ENCODE measurements around the gene PRDM15. TPM values are rescaled to one million over a fixed set of nuclear protein-coding genes. Genes with fewer than 3 reads are reported as not detected.

Gene PRDM15
- total RNA-seq, 1 experiment from 2014 or later: 10.4 TPM

DNA sequence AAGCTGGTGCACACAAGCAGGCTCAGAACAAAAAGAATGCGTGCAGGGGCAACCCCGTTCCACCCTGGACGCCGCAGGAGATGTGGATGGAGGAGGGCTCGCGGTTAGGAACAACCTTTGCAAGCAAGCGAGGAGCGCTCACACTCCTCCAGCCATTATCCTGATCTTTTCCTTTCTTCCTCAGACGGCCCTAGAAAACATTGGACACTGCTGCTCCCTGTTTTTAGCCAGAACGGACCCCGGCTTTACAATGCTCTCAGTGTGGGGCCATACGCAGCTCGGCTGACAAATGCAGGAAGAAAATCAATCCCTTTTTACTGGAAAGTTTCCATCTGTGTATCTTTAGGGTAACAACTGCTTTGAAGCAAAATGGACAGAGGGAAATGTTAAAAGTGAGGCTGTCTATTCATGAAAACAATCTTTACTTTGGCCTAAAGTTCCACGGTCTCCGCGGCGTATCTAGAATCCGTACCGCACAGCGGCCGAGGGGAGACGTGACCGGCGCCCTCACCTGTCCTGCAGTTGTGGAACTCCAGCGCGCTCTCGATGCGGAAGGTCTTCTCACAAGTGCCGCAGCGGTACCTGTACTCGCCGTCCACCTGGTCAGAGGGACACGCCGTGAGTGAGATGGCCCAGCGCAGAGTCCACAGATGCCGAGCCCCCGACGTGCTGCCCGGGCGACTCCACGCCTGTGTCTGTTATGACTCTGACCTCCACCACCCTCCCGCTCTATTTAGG is 44.0 kb downstream of the PRDM15 start:
- no TSS peak for BruUV-seq (replicated peaks)
- Mint-ChIP-seq H3K36me3 (ENCODE audit: insufficient read depth, unreplicated experiment) (no peaks in the 10 kb centered on the region), H3K4me3 (ENCODE audit: low read depth, unreplicated experiment) (no peak overlapping the region), H3K27ac (ENCODE audit: unreplicated experiment) (no peak overlapping the region), H3K9me3 (ENCODE audit: low read depth, unreplicated experiment) (no peaks in the 10 kb centered on the region), H3K4me1 (ENCODE audit: low read depth, unreplicated experiment) (no peaks in the 10 kb centered on the region), H3K27me3 (ENCODE audit: unreplicated experiment) (no peaks in the 10 kb centered on the region)
- CTCF ChIA-PET: no interaction called here
- TF ChIP-seq, protein P1, sequence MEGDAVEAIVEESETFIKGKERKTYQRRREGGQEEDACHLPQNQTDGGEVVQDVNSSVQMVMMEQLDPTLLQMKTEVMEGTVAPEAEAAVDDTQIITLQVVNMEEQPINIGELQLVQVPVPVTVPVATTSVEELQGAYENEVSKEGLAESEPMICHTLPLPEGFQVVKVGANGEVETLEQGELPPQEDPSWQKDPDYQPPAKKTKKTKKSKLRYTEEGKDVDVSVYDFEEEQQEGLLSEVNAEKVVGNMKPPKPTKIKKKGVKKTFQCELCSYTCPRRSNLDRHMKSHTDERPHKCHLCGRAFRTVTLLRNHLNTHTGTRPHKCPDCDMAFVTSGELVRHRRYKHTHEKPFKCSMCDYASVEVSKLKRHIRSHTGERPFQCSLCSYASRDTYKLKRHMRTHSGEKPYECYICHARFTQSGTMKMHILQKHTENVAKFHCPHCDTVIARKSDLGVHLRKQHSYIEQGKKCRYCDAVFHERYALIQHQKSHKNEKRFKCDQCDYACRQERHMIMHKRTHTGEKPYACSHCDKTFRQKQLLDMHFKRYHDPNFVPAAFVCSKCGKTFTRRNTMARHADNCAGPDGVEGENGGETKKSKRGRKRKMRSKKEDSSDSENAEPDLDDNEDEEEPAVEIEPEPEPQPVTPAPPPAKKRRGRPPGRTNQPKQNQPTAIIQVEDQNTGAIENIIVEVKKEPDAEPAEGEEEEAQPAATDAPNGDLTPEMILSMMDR (IDR thresholded peaks at IDR 0.05; ENCODE audit: unreplicated experiment): no peak
- intact Hi-C loops (cut with micrococcal nuclease; ENCODE audit: unreplicated experiment): no loop called here
- DNase-seq: no peak

DNA sequence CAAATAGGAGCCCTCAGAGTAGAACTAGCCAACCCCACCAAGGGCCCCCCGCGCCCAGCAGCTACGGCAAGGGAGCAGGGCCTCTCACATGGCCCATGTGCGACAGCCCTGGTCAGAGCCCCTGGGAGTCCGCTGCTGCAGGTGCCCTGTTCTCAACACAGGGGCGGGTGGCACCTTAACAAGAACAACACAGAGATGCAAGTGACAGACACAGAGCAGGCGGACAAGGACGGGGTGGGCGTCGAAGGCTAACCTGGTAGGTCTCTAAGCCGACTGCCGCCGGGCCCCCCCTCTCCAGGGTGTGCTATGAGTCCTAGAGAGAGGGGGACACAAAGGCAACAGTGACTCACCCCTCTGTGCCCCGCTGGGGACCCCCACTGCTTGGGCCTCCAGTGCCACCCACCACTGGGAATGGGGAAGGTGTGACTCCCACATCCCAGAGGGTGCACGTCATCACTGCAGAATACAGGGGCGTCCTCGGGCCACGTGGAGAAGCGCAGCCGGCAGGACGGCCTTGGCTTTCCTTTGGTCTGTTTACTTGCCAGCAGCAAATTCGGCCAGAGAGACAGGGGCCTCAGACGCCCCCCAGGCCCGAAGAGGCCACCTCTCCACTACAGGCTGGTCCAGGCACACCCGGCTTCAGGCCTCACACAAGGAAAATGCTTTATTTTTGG is 44.8 kb downstream of the PRDM15 start:
- intact Hi-C loops (cut with micrococcal nuclease; ENCODE audit: unreplicated experiment): no loop called here
- Mint-ChIP-seq H3K27ac (ENCODE audit: unreplicated experiment) (no peak overlapping the region), H3K27me3 (ENCODE audit: unreplicated experiment) (no peaks in the 10 kb centered on the region), H3K4me1 (ENCODE audit: low read depth, unreplicated experiment) (no peaks in the 10 kb centered on the region), H3K4me3 (ENCODE audit: low read depth, unreplicated experiment) (no peak overlapping the region), H3K36me3 (ENCODE audit: insufficient read depth, unreplicated experiment) (no peaks in the 10 kb centered on the region), H3K9me3 (ENCODE audit: low read depth, unreplicated experiment) (no peaks in the 10 kb centered on the region)
- TF ChIP-seq, protein P1 (IDR thresholded peaks at IDR 0.05; ENCODE audit: unreplicated experiment): no peak
- no peak for DNase-seq
- CTCF ChIA-PET: no interaction called here
- BruUV-seq (replicated peaks): no TSS peak

DNA sequence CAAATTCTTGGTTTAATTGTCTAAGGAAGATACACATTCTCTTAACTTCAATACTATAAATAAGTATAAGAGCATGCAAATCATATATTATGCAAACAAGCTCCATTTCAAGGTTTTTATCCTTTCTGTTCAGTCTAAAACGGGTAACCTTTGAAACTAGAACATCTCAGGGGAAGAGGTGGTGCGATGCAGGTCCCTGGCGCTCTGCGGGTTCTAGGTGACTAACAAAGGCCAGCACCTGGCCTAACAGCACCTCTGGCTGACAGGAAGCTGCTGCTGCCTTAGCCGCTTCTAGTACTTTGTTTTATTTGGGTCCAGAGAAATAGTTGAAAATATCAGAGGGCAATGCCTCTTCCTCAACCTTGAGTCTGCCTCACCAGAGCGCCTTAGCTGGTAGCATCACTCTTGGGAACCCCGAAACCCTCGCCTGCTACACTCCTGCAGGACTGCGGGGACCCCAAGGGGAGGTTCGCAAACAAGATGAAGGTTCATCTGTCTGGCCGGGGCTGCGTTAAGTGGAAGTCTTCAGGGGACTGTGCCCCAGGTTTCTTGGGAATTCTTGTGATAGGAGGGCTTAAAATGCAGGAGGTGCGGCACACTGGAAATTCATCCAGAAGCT is 45.5 kb downstream of the PRDM15 start:
- Mint-ChIP-seq H3K9me3 (ENCODE audit: low read depth, unreplicated experiment) (no peaks in the 10 kb centered on the region), H3K27me3 (ENCODE audit: unreplicated experiment) (no peaks in the 10 kb centered on the region), H3K4me3 (ENCODE audit: low read depth, unreplicated experiment) (no peak overlapping the region), H3K4me1 (ENCODE audit: low read depth, unreplicated experiment) (no peaks in the 10 kb centered on the region), H3K27ac (ENCODE audit: unreplicated experiment) (no peak overlapping the region), H3K36me3 (ENCODE audit: insufficient read depth, unreplicated experiment) (no peaks in the 10 kb centered on the region)
- no TSS peak for BruUV-seq (replicated peaks)
- TF ChIP-seq, protein P1 (IDR thresholded peaks at IDR 0.05; ENCODE audit: unreplicated experiment): no peak
- intact Hi-C loops (cut with micrococcal nuclease; ENCODE audit: unreplicated experiment): no loop called here
- CTCF ChIA-PET: no interaction called here
- no peak for DNase-seq

DNA sequence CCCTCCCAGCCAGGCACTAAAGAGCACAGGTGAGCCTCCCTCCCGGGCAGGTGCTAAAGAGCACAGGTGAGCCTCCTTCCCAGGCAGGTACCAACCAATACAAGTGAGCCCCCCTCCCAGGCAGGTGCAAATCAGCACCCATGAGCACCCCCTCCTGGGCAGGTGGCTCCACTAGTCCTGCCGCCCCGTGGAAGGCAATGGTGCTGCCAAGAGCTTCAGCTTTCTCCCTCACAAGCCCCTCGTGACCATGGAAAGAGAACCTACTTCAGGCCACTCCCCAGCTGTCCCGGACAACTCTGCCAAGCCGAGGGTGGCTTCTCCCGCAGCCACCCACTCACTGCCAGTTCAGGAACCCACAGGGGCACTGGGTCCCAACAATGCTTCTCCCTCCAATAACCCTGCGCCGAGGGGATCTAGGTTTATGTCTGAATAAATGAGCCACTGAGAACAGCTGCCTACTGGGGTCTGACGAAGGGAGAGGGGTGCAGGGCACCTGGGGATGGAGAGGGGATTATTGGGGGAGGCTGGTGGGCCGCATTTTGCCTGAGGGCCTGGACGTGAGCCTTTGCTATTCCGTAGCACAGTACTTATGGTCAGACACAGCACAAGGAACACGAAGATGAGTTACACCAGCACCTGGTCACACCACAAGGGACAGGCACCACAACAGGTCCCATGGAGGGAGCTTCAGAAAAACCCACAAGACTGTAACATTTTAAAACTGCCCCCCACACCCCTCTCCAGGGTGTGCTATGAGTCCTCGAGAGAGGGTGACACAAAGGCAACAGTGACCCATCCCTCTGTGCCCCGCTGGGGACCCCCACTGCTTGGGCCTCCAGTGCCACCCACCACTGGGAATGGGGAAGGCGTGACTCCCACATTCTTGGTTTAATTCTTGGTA is 46.3 kb downstream of the PRDM15 start:
- no peaks in the 10 kb centered on the region for H3K4me1 Mint-ChIP-seq (ENCODE audit: low read depth, unreplicated experiment)
- intact Hi-C loops (cut with micrococcal nuclease; ENCODE audit: unreplicated experiment): no loop called here
- H3K4me3 Mint-ChIP-seq (ENCODE audit: low read depth, unreplicated experiment): no peak overlapping the region
- no peaks in the 10 kb centered on the region for H3K27me3 Mint-ChIP-seq (ENCODE audit: unreplicated experiment)
- H3K36me3 Mint-ChIP-seq (ENCODE audit: insufficient read depth, unreplicated experiment): no peaks in the 10 kb centered on the region
- no TSS peak for BruUV-seq (replicated peaks)
- H3K9me3 Mint-ChIP-seq (ENCODE audit: low read depth, unreplicated experiment): no peaks in the 10 kb centered on the region
- no peak for DNase-seq
- CTCF ChIA-PET: no interaction called here
- H3K27ac Mint-ChIP-seq (ENCODE audit: unreplicated experiment): no peak overlapping the region
- TF ChIP-seq, protein P1 (IDR thresholded peaks at IDR 0.05; ENCODE audit: unreplicated experiment): no peak

Data from Calu3 (cell line).